ENCODE results near the gene KSR1.

- TF ChIP-seq POLR2A (IDR thresholded peaks at IDR 0.05) (no peak), CTCF (IDR thresholded peaks at IDR 0.05) (no peak), POLR2AphosphoS5 (IDR thresholded peaks at IDR 0.05) (no peak)
Observed at GRCh38 chr17:27414271-27414670, 42.0 kb upstream of the KSR1 start.
